ENCODE measurements around the gene PRKCA.
"Not testable (repeated sequence)": the region's sequence is repeated elsewhere in the genome, so short reads cannot be mapped to it uniquely, and the experiment has no call there.

PRKCA gene

GRCh38 chr17:66301864-66302741 lies at the start of gene PRKCA:
TSS of gene PRKCA (plus strand) at chr17:66302613.
- DNase-seq = peak; percentile 80

GRCh38 chr17:66253458-66253857 lies 49.0 kb upstream of the PRKCA start:
- DNase-seq = not testable (repeated sequence)

- no peak for DNase-seq
Measured at GRCh38 chr17:66255112-66255511, 47.3 kb upstream of the PRKCA start.

GRCh38 chr17:66255527-66255971 lies 46.9 kb upstream of the PRKCA start:
- DNase-seq = no peak

GRCh38 chr17:66260275-66260674 lies 42.1 kb upstream of the PRKCA start:
- no peak for DNase-seq

GRCh38 chr17:66260688-66261087 lies 41.7 kb upstream of the PRKCA start:
- DNase-seq = no peak

GRCh38 chr17:66262767-66263166 lies 39.6 kb upstream of the PRKCA start:
- no peak for DNase-seq

- no peak for DNase-seq
Measured at GRCh38 chr17:66264696-66265095, 37.7 kb upstream of the PRKCA start.

- DNase-seq = no peak
Measured at GRCh38 chr17:66268247-66268927, 34.0 kb upstream of the PRKCA start.

GRCh38 chr17:66270106-66270505 lies 32.3 kb upstream of the PRKCA start:
- DNase-seq = no peak

- no peak for DNase-seq
Measured at GRCh38 chr17:66271512-66271911, 30.9 kb upstream of the PRKCA start.

GRCh38 chr17:66272811-66273585 lies 29.4 kb upstream of the PRKCA start:
- DNase-seq = no peak

- no peak for DNase-seq
Measured at GRCh38 chr17:66273586-66273848, 28.9 kb upstream of the PRKCA start.

- no peak for DNase-seq
Measured at GRCh38 chr17:66275651-66276050, 26.8 kb upstream of the PRKCA start.

GRCh38 chr17:66276328-66276937 lies 26.0 kb upstream of the PRKCA start:
- no peak for DNase-seq

GRCh38 chr17:66277191-66277590 lies 25.2 kb upstream of the PRKCA start:
- no peak for DNase-seq

- no peak for DNase-seq
Measured at GRCh38 chr17:66281661-66282369, 20.6 kb upstream of the PRKCA start.

- DNase-seq = no peak
Measured at GRCh38 chr17:66283296-66283934, 19.0 kb upstream of the PRKCA start.

- no peak for DNase-seq
Measured at GRCh38 chr17:66283971-66284370, 18.4 kb upstream of the PRKCA start.

GRCh38 chr17:66285149-66285548 lies 17.3 kb upstream of the PRKCA start:
- DNase-seq = no peak

- DNase-seq = no peak
Measured at GRCh38 chr17:66287911-66288310, 14.5 kb upstream of the PRKCA start.

GRCh38 chr17:66290101-66290722 lies 12.2 kb upstream of the PRKCA start:
- no peak for DNase-seq

Data from activated CD4-positive, CD25-positive, alpha-beta regulatory T cell treated with anti-CD3 and anti-CD28 coated beads, Interleukin-2, amount 50 U/mL, for 72 hours (primary cell).